GM23338 (cell line): ENCODE data around the gene SPATA1. TPM values are rescaled to one million over a fixed set of nuclear protein-coding genes. Genes with fewer than 3 reads are reported as not detected.

Experiments used
- ATAC-seq: fragments of 200-7000 bp; cut with Tn5 transposase; 3 replicates; pipeline ENCODE4 v1.9.1; 2020
- DNase-seq: peaks from one replicate; pipeline ENCODE4 v3.0.0-alpha.2; 2015; ENCODE audit warnings: low spot score
- H2AFZ ChIP-seq: fragments of 200-600 bp; sonication (generic); 2 replicates; pipeline ENCODE4 v1.8.0; 2016; ENCODE audit warnings: antibody characterized with exemption, mild to moderate bottlenecking, moderate library complexity
- H3F3A ChIP-seq: fragments of 200-600 bp; sonication (generic); replicated peaks from 2 replicates; pipeline ENCODE4 v1.8.0; 2017; ENCODE audit warnings: antibody characterized with exemption, mixed run types, low read depth
- H3K27ac ChIP-seq: fragments of 200-600 bp; sonication (generic); 2 replicates; pipeline ENCODE4 v1.6.1; 2016; ENCODE audit warnings: low read depth
- H3K27me3 ChIP-seq: fragments of 200-600 bp; sonication (generic); 2 replicates; pipeline ENCODE4 v1.8.0; 2016; ENCODE audit warnings: mild to moderate bottlenecking, mixed run types, moderate library complexity; ENCODE audit not compliant: insufficient read depth
- H3K36me3 ChIP-seq: fragments of 200-600 bp; sonication (generic); 2 replicates; pipeline ENCODE4 v1.8.0; 2016; ENCODE audit warnings: mild to moderate bottlenecking; ENCODE audit not compliant: insufficient read depth
- H3K4me1 ChIP-seq: fragments of 200-600 bp; sonication (generic); 2 replicates; pipeline ENCODE4 v1.8.0; 2016; ENCODE audit warnings: mild to moderate bottlenecking, moderate library complexity; ENCODE audit not compliant: insufficient read depth
- H3K4me2 ChIP-seq: fragments of 200-600 bp; sonication (generic); 2 replicates; pipeline ENCODE4 v1.7.1; 2017; ENCODE audit warnings: mixed run types
- H3K4me3 ChIP-seq: fragments of 200-600 bp; sonication (generic); 2 replicates; pipeline ENCODE4 v1.6.1; 2016; ENCODE audit warnings: mixed run types
- H3K79me2 ChIP-seq: fragments of 200-600 bp; sonication (generic); replicated peaks from 2 replicates; pipeline ENCODE4 v1.8.0; 2017; ENCODE audit warnings: mild to moderate bottlenecking; ENCODE audit not compliant: insufficient read depth
- H3K9me2 ChIP-seq: fragments of 200-600 bp; sonication (generic); 2 replicates; pipeline ENCODE4 v1.8.0; 2017; ENCODE audit not compliant: insufficient read depth
- H4K20me1 ChIP-seq: fragments of 200-600 bp; sonication (generic); replicated peaks from 2 replicates; pipeline ENCODE4 v1.8.0; 2017; ENCODE audit warnings: mild to moderate bottlenecking; ENCODE audit not compliant: insufficient read depth
- H3K27ac Mint-ChIP-seq: 2 replicates; pipeline ENCODE4 v1.8.0; 2020; ENCODE audit warnings: inconsistent platforms, mild to moderate bottlenecking, moderate library complexity, mixed read lengths
- H3K27me3 Mint-ChIP-seq: 3 replicates; pipeline ENCODE4 v1.8.0; 2022; ENCODE audit warnings: low read depth, mild to moderate bottlenecking, moderate library complexity, mixed read lengths, inconsistent platforms; ENCODE audit not compliant: insufficient read depth, poor library complexity
- H3K36me3 Mint-ChIP-seq: 3 replicates; pipeline ENCODE4 v1.8.0; 2021; ENCODE audit warnings: low read depth, mild to moderate bottlenecking, inconsistent platforms, moderate library complexity, mixed read lengths
- H3K4me1 Mint-ChIP-seq: 3 replicates; pipeline ENCODE4 v1.8.0; 2020; ENCODE audit warnings: mild to moderate bottlenecking, inconsistent platforms, mixed read lengths
- H3K4me3 Mint-ChIP-seq: 3 replicates; pipeline ENCODE4 v1.8.0; 2021; ENCODE audit warnings: moderate library complexity, mild to moderate bottlenecking, inconsistent platforms, mixed read lengths
- H3K9me3 Mint-ChIP-seq: 3 replicates; pipeline ENCODE4 v1.8.0; 2020; ENCODE audit warnings: moderate library complexity, mild to moderate bottlenecking, inconsistent platforms, mixed read lengths
- CREB1 ChIP-seq: fragments of 250-450 bp; sonication (Bioruptor Pico); IDR thresholded peaks from 2 replicates; pipeline ENCODE4 v1.5.0; 2020; ENCODE audit warnings: low read depth, mild to moderate bottlenecking, moderate library complexity
- EZH2 ChIP-seq: fragments of 200-600 bp; sonication (generic); IDR thresholded peaks from one replicate; pipeline ENCODE4 v1.8.0; 2017; ENCODE audit warnings: antibody characterized with exemption, mild to moderate bottlenecking, low read depth; ENCODE audit not compliant: unreplicated experiment
- EZH2phosphoT487 ChIP-seq: fragments of 200-600 bp; sonication (generic); IDR thresholded peaks from one replicate; pipeline ENCODE4 v1.8.1; 2018; ENCODE audit warnings: antibody characterized with exemption; ENCODE audit not compliant: unreplicated experiment
- JUNB ChIP-seq: IDR thresholded peaks from one replicate; pipeline ENCODE4 v1.6.1; 2016; ENCODE audit warnings: antibody characterized with exemption; ENCODE audit not compliant: unreplicated experiment
- NANOG ChIP-seq: IDR thresholded peaks from 2 replicates; pipeline ENCODE4 v1.6.1; 2016; ENCODE audit warnings: antibody characterized with exemption, borderline replicate concordance
- POLR2AphosphoS5 ChIP-seq: IDR thresholded peaks from 2 replicates; pipeline ENCODE4 v1.6.1; 2016; ENCODE audit warnings: antibody characterized with exemption, low read depth
- STAT1 ChIP-seq: IDR thresholded peaks from one replicate; pipeline ENCODE4 v1.6.1; 2016; ENCODE audit warnings: antibody characterized with exemption; ENCODE audit not compliant: unreplicated experiment
- ZNF114 ChIP-seq: fragments of 250-450 bp; sonication (Bioruptor Pico); IDR thresholded peaks from 2 replicates; pipeline ENCODE4 v1.5.0; 2020; ENCODE audit warnings: mild to moderate bottlenecking, moderate library complexity
- ZNF331 ChIP-seq: fragments of 250-450 bp; sonication (Bioruptor Pico); IDR thresholded peaks from 2 replicates; pipeline ENCODE4 v1.5.0; 2020; ENCODE audit warnings: low read depth, mild to moderate bottlenecking, moderate library complexity
- polyA plus RNA-seq: library from polyadenylated mRNA; unstranded; fragments of >200 nt; fragmentation: Nextera tagmentation; extraction: Ambion mirVana; gene quantifications from 2 replicates; pipeline ENCODE4 v1.2.1, GENCODE V29; 2016
- total RNA-seq: library from RNA; depleted of rRNA; stranded (reverse); fragments of >200 nt; shearing (Covaris generic); gene quantifications from 2 replicates; pipeline ENCODE4 v1.2.3, GENCODE V29; 2014
- TF ChIP-seq, protein P1 (sequence below), 2 experiments: fragments of 200-600 bp in 1 of 2; sonication (generic) in 1 of 2; conservative IDR thresholded peaks; 2 replicates each; pipeline versions ENCODE4 v1.5.1 to v1.6.1; 2016 to 2017; ENCODE audit warnings: antibody characterized with exemption in 2 of 2, low read depth in 2 of 2, mild to moderate bottlenecking in 2 of 2, moderate library complexity in 1 of 2
- TF ChIP-seq, protein P2 (sequence below): fragments of 250-450 bp; sonication (Bioruptor Pico); IDR thresholded peaks from 2 replicates; pipeline ENCODE4 v1.5.0; 2020; ENCODE audit warnings: mild to moderate bottlenecking, moderate library complexity
- TF ChIP-seq, protein P3 (sequence below): IDR thresholded peaks from one replicate; pipeline ENCODE4 v1.6.1; 2018; ENCODE audit warnings: antibody characterized with exemption; ENCODE audit not compliant: unreplicated experiment
- TF ChIP-seq, protein P4 (sequence below): IDR thresholded peaks from 2 replicates; pipeline ENCODE4 v1.6.1; 2016; ENCODE audit warnings: antibody characterized with exemption

The SPATA1 gene
- total and polyA plus RNA-seq, 2 experiments from 2014 or later, result 3.3 TPM; not detected in 1

DNA sequence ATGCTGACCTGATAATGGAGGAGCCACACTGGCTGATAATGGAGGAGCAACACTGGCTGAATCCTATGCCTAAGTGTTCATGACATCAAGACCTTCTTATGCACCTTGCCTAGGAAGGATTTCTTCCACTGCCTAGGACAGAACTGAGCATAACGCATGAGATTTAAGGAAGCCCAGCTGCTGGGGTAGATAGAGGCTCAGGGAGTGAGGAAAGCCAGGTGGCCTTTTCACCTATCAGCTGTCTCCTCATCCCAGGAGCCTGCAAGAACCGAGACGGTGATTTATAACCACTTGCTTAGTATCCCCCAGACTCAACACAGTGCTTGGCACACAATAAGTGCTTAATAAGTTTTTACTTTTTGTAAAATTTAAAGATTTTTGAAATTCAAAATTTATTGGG is 75.5 kb downstream of the SPATA1 start:
- peaks cover 34% of the 10 kb centered on the region for H3K9me3 Mint-ChIP-seq
- H3K4me1 ChIP-seq, result peaks cover 19% of the 10 kb centered on the region
- H3K4me3 Mint-ChIP-seq, result no peak overlapping the region
- H2AFZ ChIP-seq, result no peak overlapping the region
- H3K36me3 ChIP-seq, result peaks cover 4% of the 10 kb centered on the region; the same call in 1 of the 2 replicates
- ATAC-seq (no peak), DNase-seq (no peak)
- H3F3A ChIP-seq, result 0 out of 2 replicates have a peak, but pooled peaks cover 6% of the 10 kb centered on the region
- H3K27ac Mint-ChIP-seq, result no peak overlapping the region
- peaks cover 20% of the 10 kb centered on the region for H3K4me1 Mint-ChIP-seq
- no peaks in the 10 kb centered on the region for H4K20me1 ChIP-seq
- H3K4me3 ChIP-seq, result no peak overlapping the region
- no peaks in the 10 kb centered on the region for H3K9me2 ChIP-seq
- peaks cover 4% of the 10 kb centered on the region for H3K27me3 Mint-ChIP-seq
- TF ChIP-seq, protein P1, sequence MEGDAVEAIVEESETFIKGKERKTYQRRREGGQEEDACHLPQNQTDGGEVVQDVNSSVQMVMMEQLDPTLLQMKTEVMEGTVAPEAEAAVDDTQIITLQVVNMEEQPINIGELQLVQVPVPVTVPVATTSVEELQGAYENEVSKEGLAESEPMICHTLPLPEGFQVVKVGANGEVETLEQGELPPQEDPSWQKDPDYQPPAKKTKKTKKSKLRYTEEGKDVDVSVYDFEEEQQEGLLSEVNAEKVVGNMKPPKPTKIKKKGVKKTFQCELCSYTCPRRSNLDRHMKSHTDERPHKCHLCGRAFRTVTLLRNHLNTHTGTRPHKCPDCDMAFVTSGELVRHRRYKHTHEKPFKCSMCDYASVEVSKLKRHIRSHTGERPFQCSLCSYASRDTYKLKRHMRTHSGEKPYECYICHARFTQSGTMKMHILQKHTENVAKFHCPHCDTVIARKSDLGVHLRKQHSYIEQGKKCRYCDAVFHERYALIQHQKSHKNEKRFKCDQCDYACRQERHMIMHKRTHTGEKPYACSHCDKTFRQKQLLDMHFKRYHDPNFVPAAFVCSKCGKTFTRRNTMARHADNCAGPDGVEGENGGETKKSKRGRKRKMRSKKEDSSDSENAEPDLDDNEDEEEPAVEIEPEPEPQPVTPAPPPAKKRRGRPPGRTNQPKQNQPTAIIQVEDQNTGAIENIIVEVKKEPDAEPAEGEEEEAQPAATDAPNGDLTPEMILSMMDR (conservative IDR thresholded peaks at IDR 0.05; ENCODE audit: low read depth in 2 of 2), result no peak
- TF ChIP-seq POLR2AphosphoS5, result no peak
- TF ChIP-seq, protein P2, sequence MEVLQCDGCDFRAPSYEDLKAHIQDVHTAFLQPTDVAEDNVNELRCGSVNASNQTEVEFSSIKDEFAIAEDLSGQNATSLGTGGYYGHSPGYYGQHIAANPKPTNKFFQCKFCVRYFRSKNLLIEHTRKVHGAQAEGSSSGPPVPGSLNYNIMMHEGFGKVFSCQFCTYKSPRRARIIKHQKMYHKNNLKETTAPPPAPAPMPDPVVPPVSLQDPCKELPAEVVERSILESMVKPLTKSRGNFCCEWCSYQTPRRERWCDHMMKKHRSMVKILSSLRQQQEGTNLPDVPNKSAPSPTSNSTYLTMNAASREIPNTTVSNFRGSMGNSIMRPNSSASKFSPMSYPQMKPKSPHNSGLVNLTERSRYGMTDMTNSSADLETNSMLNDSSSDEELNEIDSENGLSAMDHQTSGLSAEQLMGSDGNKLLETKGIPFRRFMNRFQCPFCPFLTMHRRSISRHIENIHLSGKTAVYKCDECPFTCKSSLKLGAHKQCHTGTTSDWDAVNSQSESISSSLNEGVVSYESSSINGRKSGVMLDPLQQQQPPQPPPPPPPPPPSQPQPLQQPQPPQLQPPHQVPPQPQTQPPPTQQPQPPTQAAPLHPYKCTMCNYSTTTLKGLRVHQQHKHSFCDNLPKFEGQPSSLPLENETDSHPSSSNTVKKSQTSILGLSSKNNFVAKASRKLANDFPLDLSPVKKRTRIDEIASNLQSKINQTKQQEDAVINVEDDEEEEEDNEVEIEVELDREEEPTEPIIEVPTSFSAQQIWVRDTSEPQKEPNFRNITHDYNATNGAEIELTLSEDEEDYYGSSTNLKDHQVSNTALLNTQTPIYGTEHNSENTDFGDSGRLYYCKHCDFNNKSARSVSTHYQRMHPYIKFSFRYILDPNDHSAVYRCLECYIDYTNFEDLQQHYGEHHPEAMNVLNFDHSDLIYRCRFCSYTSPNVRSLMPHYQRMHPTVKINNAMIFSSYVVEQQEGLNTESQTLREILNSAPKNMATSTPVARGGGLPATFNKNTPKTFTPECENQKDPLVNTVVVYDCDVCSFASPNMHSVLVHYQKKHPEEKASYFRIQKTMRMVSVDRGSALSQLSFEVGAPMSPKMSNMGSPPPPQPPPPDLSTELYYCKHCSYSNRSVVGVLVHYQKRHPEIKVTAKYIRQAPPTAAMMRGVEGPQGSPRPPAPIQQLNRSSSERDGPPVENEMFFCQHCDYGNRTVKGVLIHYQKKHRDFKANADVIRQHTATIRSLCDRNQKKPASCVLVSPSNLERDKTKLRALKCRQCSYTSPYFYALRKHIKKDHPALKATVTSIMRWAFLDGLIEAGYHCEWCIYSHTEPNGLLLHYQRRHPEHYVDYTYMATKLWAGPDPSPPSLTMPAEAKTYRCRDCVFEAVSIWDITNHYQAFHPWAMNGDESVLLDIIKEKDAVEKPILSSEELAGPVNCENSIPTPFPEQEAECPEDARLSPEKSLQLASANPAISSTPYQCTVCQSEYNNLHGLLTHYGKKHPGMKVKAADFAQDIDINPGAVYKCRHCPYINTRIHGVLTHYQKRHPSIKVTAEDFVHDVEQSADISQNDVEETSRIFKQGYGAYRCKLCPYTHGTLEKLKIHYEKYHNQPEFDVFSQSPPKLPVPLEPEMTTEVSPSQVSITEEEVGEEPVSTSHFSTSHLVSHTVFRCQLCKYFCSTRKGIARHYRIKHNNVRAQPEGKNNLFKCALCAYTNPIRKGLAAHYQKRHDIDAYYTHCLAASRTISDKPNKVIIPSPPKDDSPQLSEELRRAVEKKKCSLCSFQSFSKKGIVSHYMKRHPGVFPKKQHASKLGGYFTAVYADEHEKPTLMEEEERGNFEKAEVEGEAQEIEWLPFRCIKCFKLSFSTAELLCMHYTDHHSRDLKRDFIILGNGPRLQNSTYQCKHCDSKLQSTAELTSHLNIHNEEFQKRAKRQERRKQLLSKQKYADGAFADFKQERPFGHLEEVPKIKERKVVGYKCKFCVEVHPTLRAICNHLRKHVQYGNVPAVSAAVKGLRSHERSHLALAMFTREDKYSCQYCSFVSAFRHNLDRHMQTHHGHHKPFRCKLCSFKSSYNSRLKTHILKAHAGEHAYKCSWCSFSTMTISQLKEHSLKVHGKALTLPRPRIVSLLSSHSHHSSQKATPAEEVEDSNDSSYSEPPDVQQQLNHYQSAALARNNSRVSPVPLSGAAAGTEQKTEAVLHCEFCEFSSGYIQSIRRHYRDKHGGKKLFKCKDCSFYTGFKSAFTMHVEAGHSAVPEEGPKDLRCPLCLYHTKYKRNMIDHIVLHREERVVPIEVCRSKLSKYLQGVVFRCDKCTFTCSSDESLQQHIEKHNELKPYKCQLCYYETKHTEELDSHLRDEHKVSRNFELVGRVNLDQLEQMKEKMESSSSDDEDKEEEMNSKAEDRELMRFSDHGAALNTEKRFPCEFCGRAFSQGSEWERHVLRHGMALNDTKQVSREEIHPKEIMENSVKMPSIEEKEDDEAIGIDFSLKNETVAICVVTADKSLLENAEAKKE, result no peak
- TF ChIP-seq, protein P3, sequence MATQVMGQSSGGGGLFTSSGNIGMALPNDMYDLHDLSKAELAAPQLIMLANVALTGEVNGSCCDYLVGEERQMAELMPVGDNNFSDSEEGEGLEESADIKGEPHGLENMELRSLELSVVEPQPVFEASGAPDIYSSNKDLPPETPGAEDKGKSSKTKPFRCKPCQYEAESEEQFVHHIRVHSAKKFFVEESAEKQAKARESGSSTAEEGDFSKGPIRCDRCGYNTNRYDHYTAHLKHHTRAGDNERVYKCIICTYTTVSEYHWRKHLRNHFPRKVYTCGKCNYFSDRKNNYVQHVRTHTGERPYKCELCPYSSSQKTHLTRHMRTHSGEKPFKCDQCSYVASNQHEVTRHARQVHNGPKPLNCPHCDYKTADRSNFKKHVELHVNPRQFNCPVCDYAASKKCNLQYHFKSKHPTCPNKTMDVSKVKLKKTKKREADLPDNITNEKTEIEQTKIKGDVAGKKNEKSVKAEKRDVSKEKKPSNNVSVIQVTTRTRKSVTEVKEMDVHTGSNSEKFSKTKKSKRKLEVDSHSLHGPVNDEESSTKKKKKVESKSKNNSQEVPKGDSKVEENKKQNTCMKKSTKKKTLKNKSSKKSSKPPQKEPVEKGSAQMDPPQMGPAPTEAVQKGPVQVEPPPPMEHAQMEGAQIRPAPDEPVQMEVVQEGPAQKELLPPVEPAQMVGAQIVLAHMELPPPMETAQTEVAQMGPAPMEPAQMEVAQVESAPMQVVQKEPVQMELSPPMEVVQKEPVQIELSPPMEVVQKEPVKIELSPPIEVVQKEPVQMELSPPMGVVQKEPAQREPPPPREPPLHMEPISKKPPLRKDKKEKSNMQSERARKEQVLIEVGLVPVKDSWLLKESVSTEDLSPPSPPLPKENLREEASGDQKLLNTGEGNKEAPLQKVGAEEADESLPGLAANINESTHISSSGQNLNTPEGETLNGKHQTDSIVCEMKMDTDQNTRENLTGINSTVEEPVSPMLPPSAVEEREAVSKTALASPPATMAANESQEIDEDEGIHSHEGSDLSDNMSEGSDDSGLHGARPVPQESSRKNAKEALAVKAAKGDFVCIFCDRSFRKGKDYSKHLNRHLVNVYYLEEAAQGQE, result no peak
- no peak for TF ChIP-seq STAT1
- TF ChIP-seq ZNF114, result no peak
- no peak for TF ChIP-seq EZH2
- no peak for TF ChIP-seq NANOG
- TF ChIP-seq, protein P4, sequence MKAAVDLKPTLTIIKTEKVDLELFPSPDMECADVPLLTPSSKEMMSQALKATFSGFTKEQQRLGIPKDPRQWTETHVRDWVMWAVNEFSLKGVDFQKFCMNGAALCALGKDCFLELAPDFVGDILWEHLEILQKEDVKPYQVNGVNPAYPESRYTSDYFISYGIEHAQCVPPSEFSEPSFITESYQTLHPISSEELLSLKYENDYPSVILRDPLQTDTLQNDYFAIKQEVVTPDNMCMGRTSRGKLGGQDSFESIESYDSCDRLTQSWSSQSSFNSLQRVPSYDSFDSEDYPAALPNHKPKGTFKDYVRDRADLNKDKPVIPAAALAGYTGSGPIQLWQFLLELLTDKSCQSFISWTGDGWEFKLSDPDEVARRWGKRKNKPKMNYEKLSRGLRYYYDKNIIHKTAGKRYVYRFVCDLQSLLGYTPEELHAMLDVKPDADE, result no peak
- no peak for TF ChIP-seq JUNB
- no peak for TF ChIP-seq EZH2phosphoT487
- TF ChIP-seq CREB1 (CRISPR knock-in tag), result no peak
- TF ChIP-seq ZNF331 (CRISPR knock-in tag), result no peak
- H3K4me2 ChIP-seq, result no peak overlapping the region
- no peaks in the 10 kb centered on the region for H3K27me3 ChIP-seq
- H3K27ac ChIP-seq, result no peak overlapping the region
- H3K36me3 Mint-ChIP-seq, result peaks cover 27% of the 10 kb centered on the region
- H3K79me2 ChIP-seq, result no peaks in the 10 kb centered on the region
